ENCODE data around the gene NT5M.

Gene NT5M

DNA sequence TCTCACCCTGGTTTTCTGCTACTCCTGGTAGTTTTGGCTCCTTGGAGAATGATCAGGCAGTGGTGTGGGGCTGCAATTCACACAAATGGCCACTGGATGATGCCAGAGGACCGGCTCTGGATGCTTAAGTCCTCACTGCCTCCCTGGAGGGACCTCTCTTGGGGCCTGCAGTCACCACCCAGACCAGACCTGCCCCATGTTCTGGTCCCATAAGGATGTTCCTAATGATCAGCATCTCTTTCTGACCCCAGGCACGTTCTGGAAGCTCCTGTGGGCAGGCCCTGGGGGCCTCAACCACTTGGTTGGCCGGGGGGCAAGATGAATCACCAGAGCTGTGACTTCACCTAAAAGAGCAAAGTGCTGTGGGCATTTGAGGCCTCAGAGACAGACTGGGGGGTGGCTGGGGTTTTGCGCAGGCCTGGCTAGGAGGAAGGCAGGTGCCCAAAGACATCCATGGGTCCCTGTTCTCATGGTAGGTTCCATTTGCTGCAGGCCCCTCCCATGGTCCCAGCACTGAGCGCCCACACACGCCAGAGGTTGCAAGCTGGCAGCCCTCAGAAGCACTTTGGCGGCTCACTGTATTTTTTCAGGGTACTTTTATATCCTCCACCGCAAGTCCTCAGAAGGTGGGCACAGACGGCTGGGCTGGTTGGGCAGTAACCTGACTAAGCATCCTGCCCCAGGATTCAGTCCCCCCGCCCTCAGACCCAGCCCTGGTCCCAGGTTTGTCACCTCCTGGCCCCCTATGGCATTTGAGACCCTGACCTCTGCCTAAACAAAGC lies 53.2 kb downstream of the NT5M start:
- peak; percentile 63 for DNase-seq

DNA sequence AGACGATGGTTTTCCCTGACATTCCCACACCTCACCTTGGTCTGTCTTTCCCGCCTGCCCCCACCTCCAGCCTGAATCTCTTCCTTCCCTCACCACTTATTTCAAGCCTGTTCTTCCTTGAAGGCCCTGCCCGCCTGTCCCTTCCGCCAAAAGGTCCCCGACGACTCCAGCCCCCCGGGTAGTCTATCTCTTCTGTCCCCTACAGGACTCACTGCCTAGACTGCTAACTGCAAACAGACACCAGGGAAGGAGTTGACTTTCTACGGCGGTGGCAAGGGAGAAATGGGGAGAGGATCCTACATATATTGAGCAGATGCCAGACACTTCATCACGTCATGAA lies 53.7 kb downstream of the NT5M start:
- no peak for DNase-seq

DNA sequence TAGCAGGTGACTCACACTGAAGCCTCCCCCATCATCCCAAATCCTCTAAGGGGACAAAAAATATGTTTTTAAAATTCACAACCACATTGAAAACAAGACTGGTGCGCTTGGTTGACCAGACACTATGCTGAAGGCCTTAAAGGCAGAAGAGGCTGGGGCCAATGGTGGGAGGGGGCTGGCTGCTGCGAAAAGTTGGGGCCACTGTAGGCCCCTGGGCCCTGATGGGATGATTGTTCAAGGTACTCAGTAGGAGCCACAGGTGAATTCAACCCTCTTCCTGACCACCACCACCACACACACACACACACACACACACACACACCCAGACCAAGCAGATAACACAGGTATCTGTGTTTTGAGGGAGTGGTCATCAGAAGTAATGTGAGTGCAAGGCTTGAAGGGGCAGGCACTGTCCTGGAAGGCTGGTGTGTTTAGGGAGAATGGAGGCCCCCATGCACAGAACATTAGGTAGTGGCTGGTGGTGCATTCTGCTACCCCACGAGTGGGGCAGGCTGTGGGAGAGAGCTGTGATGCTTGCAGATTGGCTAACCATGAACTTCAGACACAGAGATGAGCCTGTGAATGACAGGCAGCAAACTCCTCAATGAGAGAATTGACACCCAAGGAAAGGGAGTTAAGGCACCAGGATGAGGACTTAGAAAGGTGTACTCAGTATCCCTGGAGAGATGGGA lies 55.0 kb downstream of the NT5M start:
- no peak for DNase-seq

DNA sequence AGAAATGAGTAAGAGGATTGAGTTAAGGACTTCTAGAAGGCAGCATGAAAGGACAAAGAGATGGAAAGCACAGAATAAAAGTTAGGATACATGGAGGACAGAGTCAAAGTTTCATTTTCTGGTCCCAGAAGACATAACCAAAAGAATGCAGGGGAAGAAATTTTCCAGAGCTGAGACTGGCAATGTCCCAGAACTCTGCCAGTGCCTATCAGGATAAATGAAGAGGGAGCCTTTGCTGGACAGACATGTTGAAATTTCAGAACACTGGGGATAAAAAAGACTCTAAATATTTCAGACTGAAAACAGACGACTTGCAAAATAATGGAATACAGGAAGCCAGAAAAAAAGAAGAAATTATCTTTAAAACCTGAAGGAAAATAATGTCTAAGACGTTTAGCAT lies 55.7 kb downstream of the NT5M start:
- DNase-seq, result no peak

DNA sequence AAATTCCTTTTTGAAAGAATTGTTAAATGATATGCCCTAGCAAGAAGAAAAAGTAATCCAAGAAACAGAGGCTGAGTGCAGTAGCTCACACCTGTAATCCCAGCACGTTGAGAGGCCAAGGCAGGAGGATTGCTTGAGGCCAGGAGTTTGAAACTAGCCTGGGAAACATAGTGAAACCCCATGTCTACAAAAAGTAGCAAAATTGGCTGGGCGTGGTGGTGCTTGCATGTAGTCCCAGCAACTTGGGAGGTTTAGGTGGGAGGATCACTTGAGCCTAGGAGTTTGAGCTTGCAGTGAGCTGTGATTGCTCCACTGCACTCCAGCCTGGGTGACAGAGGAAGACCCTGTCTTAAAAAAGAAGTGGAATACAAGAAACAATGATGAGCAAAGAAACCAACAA lies 56.1 kb downstream of the NT5M start:
- no peak for DNase-seq

DNA sequence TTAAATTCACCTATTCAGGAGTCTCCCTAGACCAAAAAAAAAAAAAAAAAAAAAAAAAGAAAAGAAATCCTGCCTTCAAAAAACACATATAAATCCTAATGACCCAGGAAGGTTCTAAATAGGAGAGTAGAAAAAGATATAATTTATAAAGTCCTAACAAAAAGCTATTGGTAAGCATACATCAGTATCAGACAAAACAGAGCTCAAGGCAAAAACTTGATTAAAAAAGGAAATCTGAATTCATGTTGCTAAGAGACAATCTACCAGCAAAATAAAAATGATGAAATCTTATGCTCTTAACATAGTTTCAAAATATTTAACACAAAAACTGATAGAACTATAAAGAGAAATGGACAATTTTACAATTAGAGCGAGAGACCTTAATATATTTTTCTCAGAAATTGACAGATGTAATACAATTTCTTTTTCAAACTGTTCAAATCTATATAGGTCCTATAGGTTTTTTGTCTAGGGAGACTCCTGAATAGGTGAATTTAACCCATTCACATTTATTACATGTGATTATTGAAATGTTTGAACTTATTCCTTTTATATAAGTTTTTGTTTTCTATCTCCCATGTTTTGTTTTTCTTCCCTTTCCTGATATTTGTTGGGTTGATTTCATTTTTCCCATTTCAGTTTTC lies 57.0 kb downstream of the NT5M start:
- no peak for DNase-seq

DNA sequence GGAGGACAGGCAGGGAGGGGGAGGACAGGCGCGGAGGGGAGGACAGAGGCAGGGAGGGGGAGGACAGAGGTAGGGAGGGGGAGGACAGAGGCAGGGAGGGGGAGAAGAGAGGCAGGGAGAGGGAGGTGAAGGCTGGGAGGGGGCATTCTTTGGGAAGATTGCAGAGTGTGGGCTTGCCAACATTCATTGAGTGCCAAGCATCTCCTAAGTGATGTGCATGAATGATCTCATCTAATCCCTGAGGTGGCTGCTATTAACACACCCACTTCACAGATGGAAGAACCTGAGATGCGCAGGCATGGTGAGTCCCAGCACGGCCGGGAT lies 58.3 kb downstream of the NT5M start:
- DNase-seq, result no peak

DNA sequence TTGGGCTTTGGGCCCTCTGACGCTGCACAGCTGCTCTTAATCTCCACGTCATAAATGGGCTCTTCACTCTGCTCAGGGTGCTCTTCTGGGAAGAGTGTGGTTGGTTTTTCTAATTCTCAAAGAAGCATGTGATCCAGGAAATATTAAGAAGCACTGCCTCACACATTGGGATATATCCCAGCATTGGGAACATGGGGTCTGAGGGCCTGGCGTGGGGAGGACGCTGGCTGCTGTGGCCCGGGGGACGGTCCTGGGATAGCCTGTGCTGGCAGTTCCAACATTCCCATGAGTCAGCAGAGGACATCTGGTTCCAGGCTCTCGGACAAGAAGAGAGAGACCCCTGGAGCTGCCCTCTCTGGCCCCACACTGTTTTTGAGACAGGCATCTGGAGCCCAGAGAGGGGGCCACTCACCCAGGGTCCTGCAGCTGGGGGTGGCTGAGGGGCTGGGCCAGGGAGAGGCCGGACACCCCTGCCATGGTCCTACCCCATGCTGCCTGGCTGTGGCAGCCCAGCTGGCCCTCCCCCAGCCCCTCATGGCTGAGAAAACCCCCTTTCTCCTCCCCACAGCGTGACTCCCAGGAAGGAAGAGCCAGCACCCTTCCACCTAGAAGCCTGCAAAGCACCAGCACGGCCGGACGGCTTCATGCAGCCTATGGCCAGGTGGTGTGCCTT lies 58.8 kb downstream of the NT5M start:
- DNase-seq, result no peak

DNA sequence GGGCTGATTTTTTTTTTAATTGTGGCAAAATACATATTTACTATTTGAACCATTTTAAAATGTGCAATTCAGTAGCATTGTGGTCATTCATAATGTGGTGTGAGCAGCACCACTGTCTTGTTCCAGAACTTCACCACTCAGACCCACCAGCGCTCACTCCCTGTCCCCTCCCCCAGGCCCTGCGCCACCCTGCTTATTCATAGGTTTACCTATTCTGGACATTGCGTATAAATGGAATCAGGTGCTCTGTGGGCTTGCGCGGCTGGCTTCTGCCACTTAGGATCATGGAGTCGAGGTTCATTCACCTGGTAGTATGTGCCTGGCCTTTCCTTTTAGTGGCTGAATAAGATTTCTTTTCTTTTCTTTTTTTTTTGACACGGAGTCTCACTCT lies 59.4 kb downstream of the NT5M start:
- no peak for DNase-seq

DNA sequence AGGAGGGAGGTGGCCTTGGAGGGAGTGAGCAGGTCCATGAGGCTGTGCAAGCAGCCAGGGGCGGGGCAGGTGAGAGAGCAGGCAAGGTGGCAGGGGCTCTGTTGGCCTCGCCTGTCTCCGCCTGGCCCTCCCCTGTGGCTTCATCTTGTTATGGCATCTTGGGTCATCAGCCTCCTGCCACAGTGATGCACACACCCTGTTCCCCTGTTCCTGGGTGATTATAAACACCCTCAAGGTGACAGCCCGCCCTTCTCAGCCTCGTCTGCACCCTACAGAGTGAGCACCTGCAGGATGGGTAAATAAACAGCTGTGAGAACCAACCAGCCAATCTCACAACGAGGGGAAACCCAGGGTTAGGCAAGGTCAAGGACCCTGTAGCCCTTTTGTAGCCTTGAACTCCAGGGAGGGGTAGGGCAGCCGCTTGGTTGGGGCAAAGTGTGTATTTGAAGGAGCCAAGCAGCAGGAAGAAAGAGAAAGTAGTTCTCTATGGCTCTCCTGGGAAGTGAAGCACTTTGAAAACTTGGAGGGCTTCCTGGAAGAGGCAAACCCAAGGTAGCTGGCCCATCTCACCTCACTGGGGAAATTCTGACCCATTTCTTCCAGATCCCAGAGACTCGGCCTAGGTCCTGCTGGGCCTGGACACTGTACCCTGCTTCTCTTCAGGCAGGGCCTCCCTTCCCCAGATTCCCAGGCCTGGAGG lies 60.6 kb downstream of the NT5M start:
- DNase-seq, result no peak

DNA sequence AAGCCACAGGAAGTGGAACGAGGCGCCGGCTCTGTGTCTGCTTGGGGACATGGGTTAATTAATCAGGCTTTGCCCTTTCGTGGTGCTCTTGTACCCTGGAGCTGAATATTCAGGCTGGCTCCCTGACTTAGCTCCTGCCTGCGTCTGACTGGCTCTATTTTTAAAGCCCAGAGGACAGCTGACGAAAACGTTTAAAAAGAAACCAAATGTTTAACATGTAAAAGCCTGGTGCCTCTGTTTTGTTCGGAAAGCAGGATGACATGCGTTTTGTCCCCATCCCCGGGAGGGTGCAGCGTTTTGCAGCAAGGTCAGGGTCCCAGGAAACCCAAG lies 61.1 kb downstream of the NT5M start:
- DNase-seq, result no peak

DNA sequence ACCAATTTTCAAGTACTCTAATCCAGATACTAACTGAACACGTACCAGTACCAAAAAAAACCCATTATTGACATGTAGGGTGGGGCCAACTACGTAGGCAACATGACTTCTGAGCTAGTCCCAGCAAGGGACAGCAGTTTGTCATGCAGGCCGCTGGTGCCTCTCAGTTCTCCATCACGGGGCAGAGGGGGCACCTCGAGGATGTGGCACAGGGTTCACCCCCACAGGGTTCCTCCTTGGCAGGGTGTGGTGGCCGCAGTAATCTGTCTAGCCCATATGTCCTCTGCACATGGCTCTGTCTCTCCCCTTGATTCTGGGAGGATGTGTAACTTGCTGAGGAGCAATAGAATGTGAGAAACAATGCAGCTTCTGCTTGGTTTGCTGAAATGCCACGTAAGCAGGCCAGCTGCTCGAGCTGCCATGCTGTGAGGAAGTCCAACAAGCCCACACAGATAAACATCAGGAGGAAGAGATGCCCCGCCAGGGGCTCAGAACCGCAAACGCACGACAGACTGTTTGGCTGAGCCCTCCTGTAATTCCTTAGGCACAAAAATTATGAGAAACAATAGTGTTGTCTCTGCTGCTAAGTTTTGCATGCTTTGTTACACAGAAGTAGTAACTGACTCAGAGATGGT lies 62.4 kb downstream of the NT5M start:
- DNase-seq, result no peak

DNA sequence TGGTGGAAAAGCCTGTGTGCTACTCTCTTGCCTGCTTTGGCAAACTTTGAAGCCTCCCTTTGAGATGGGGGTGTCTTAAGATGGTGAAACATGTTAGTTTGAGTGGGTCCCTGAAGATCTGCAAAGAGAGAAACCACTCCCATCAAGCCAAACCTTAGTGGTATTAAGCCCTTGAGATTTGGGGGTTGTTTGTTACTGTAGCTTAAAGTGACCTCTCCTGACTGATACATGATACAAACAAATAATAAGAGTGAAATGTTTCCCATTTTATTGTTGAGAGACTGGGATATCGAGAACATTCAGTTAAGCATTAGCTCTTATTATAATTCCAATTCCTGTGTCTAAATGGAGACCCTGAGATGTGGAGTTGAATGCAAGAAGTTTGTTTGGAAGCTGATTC lies 63.1 kb downstream of the NT5M start:
- no peak for DNase-seq

DNA sequence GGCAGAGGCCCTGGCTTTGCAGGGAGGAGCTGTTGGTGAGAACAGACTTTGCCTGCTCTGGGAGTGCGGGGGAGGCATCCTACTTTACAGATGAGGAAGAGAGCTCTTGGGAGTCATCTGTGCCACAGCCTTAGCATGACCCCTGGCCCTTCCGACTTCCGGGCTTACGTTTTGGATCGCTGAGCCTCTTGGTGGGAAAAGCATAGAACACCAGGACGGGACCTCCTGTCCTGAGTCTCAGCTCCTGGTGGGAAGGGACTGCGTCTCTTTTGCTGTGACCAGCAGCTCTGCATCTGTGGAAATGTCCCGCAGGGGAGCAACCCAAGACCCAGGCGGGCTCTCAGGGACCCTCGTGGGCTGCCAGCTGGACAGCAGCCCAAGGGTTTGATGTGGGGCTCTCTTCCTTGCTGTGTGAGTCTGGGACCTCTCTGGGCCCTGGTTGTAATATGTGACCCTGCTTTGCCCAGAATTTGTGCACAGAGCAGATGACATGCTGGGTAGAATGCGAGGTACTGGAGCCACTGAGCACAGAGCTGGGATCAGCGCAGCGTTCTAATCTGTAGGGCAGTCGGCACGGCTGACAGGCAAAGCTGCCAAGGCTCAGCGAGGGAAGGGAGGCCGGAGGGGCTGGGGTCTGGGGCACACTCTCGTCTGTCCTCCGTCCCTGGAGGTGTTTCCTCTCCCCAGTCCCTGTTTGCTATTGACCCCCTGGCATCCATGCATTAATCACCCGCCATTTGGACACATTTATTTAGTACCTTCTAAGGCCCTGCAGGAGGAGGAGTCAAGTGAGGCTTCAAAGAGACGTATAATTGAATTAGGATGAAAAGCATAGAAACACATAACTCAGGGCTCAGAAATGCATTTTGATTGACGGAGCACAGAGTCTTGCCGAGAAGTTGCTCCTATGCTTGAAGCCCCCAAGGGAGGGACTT lies 64.0 kb downstream of the NT5M start:
- no peak for DNase-seq

DNA sequence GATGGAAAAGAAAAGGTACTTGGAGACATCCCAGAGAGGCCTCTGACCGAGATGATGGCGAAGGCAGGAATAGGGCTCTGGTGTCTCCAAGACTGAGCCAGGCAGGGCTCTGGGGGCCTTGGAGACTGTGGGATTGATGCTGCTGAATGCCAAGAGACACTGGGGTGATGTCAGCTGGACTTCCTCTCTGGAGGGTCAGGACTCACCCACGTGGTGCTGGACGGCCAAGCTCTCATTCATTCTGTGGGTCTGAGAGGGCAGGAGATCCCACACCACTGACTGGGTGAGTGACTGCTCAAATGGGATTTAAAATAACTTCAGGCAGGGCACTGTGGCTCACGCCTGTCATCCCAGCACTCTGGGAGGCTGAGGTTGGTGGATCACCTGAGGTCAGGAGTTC lies 64.8 kb downstream of the NT5M start:
- DNase-seq, result no peak

DNA sequence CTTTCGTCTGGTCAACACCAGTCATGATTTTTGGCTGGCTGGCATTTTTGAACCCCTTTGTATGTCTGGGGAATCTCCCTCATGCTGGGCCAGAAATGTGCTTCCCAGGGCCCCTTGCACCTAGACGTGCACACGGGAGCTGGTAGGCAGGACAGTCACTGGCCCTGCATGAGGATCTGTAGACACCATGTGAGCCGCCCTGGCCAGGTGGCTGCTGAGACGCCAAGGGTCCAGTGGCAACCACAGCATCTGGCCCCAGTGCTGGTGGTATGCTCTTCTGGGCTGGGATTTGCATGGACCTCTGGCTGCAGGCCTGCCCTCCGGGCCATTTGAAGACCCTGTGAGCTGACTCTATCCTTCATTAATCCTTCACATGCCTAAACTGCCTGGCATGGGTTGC lies 67.5 kb downstream of the NT5M start:
- DNase-seq, result no peak

DNA sequence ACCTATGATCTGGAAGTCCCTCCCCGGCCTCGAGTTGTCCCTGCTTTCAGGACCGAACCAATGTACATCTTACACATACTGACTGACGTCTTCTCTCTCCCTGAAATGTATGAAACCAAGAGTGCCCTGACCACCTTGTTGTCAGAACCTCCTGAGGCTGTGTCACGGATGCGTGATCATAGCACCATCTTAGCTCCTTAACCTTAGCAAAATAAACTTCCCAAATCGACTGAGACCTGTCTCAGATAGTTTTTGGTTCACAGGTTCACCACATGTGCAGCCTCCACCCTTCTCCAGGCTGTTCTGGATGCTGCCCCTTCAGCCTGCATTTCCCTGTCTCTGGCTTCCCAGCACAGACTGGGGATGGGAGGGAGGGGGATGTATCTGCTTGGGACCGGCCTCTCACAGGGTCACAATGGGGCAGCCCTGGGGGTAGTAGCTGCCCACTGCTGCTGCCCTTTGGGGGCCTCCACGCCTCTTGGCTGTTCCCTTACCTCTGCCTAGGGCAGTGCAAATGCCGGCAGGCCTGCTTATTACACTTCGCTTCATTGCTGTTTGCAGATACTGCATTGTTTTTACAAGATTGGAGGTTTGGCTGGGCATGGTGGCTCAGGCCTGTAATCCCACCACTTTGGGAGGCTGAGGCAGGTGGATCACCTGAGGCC lies 69.8 kb downstream of the NT5M start:
- DNase-seq, result no peak

DNA sequence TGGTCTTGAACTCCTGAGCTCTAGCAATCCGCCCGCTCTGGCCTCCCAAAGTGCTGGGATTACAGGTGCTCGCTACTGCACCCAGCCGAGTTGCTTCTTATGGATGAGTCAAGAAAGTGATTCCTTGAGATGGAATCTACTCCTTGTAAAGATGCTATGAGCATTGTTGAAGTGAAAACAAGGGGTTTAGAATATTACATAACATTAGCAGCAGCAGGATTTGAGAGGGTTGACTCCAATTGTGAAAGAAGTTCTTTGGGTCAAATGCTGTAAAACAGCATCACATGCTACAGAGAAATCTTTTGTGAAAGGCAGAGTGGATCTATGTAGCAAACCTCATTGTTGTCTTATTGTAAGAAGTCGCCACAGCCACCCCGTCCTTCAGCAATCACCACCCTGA lies 72.7 kb downstream of the NT5M start:
- DNase-seq, result no peak

DNA sequence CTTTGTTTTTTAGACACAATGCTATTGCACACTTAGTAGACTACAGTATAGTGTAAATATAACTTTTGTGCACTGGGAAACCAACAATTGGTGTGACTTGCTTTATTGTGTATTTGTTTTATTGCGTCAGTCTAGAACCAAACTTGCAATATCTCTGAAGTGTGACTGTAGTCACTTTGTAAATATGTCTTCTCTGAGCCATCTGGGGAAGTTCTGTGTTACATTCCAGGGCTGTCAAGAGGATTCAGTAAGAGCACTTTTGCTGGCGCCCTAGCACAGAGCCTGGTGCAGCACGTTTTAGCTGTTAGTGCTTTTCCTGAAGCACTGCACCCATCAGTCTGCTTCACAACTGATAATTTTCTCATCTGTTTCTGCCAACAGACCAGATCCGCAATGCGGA lies 73.2 kb downstream of the NT5M start:
- no peak for DNase-seq

DNA sequence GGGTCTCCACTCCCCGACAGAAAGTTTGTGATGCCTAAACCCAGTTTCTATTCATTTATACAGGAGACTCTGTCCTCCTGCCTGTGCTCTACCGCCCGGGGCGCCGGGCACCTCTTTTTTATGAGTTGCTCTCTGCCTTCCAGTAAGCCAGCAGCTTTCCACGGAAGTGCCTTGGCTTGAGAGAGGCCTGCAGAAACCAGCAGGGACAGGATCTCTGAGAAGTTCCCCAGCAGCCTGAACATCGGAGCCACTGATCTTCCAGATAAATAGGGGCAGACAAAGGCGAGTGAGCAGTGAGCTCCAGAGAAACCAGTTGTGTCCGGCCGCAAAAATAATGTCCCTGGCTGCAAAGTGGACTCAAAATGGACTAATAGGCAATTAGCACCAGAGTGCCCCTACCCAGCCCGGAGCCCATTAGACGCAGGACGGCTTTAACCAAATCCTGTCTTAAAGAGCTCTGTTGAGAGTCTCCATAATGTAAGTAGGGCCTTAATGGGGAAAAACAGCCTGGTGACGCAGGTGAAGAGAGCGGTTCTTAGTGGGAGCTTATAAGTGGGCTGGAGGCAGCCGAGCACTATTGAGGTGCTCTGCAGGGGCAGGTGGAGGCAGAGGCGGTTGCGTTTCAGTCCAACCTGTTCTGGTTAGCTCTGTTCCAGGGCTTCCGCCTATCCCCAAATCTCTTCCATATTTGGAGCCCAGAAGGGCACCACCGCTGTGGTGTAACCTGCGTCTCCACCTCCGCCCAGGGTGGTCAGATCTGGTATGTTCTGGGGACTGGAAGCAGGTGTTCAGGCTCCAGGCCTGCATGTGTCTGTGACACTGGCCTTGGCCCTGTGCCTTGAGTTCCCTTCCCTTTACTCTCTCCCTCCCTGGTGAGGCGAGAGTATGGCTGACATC lies 74.1 kb downstream of the NT5M start:
- DNase-seq, result peak; percentile 58

All from NCI-H1436 treated with DMSO at 0.1 percent for 48 hours (cell line).